ENCODE measurements around the gene SP5. TPM values are rescaled to one million over a fixed set of nuclear protein-coding genes. Genes with fewer than 3 reads are reported as not detected.
"Not testable (repeated sequence)": the region's sequence is repeated elsewhere in the genome, so short reads cannot be mapped to it uniquely, and the experiment has no call there.

SP5 gene
- total and polyA plus RNA-seq, 10 of the 15 experiments (the other 5 are each of a cell fraction or from before 2014, with no cell fraction given): not detected

- TF ChIP-seq BCLAF1 (IDR thresholded peaks at IDR 0.05) (no peak), CHD4 (IDR thresholded peaks at IDR 0.05) (no peak), JUNB (IDR thresholded peaks at IDR 0.05) (no peak), E2F8 (IDR thresholded peaks at IDR 0.05; ENCODE audit: low read depth, partially characterized antibody) (no peak), HDGF (IDR thresholded peaks at IDR 0.05) (no peak), PML (IDR thresholded peaks at IDR 0.05; ENCODE audit: low read length) (no peak)
These were observed 44.1 kb upstream of the SP5 start (continued) for GRCh38 chr2:170671079-170671478.

GRCh38 chr2:170674282-170674681 lies 40.9 kb upstream of the SP5 start:
- CTCF ChIA-PET: interaction anchor here (0.7 to 0.9 kb wide), 2 partner anchors 8 to 17 kb away, joined by 3 to 4 read pairs; no protein-coding TSS in a partner anchor

More at GRCh38 chr2:170674282-170674681, 40.9 kb upstream of the SP5 start:
- in situ Hi-C loops (cut with MboI); H3K79me2 ChIP-seq (ENCODE audit: control insufficient read depth, insufficient read depth, low read length); H3K4me1 ChIP-seq (ENCODE audit: control insufficient read depth, insufficient read depth, low read length); DNase-seq (ENCODE audit: low read depth, low spot score); BruUV-seq (replicated peaks); H3K27ac ChIP-seq (ENCODE audit: control insufficient read depth, insufficient read depth); ATAC-seq; H3K4me2 ChIP-seq (ENCODE audit: control insufficient read depth, insufficient read depth); H4K20me1 ChIP-seq (ENCODE audit: control insufficient read depth, insufficient read depth); H3K27me3 ChIP-seq (replicated peaks in 1 of 2; ENCODE audit: control insufficient read depth in 2 of 2, insufficient read depth in 2 of 2, low read length in 1 of 2); H3K4me3 ChIP-seq; H3K36me3 ChIP-seq (ENCODE audit: control insufficient read depth in 2 of 2, insufficient read depth in 2 of 2, low read length in 1 of 2); intact Hi-C loops (cut with micrococcal nuclease; ENCODE audit: unreplicated experiment); FAIRE-seq; H3K9me3 ChIP-seq (replicated peaks; ENCODE audit: control insufficient read depth, insufficient read depth, low read length); H2AFZ ChIP-seq (ENCODE audit: control insufficient read depth, low read depth, low read length); H3K9ac ChIP-seq (ENCODE audit: control insufficient read depth, insufficient read depth, low read length): not testable (repeated sequence)
- SMC1A ChIA-PET (ENCODE audit: uncharacterized antibody, unreplicated experiment): interaction anchor here (0.6 kb wide), 1 partner anchor 189 kb away, joined by 3 read pairs; no protein-coding TSS in a partner anchor
- POLR2A ChIA-PET: interaction anchor here (0.6 kb wide), 1 partner anchor 69 kb away, joined by 6 read pairs; no protein-coding TSS in a partner anchor
- RAD21 ChIA-PET (ENCODE audit: unreplicated experiment): interaction anchor here (0.5 to 1.1 kb wide), 3 partner anchors 36 to 1235 kb away, joined by 3 read pairs; no protein-coding TSS in a partner anchor

Data from GM12878 (cell line).